Prostate gland (tissue), 2 donors: ENCODE measurements around the gene KLK1. TPM values are rescaled to one million over a fixed set of nuclear protein-coding genes. Genes with fewer than 3 reads are reported as not detected.
A peak's percentile ranks its signal among the peaks of the same experiment; 100 is the strongest.

ENCODE experiments used
- DNase-seq: peaks from one replicate; pipeline ENCODE4 v3.0.0-alpha.2; 2019; ENCODE audit warnings: low spot score
- H3K27ac ChIP-seq, 2 donors: fragments of 200-600 bp; sonication (generic); 2 replicates each; pipeline ENCODE4 v1.5.1; 2017 to 2019
- H3K27me3 ChIP-seq: fragments of 200-600 bp; sonication (generic); replicated peaks from 2 replicates; pipeline ENCODE4 v1.5.1; 2019; ENCODE audit not compliant: insufficient read depth
- H3K36me3 ChIP-seq, 2 donors: fragments of 200-600 bp; sonication (generic); 1 replicate in 1 of 2; 2 replicates in 1 of 2; pipeline versions ENCODE4 v1.5.1 to v1.8.1; 2017 to 2019
- H3K4me1 ChIP-seq: fragments of 200-600 bp; sonication (generic); replicated peaks from 2 replicates; pipeline ENCODE4 v1.5.1; 2019
- H3K4me3 ChIP-seq, 2 donors: fragments of 200-600 bp; sonication (generic); 2 replicates each; pipeline ENCODE4 v1.5.1; 2017 to 2019
- H3K9me3 ChIP-seq: fragments of 200-600 bp; sonication (generic); 2 replicates; pipeline ENCODE4 v1.5.1; 2017
- CTCF ChIP-seq, 4 experiments: fragments of 200-600 bp in 2 of 4; fragments of 450-650 bp in 2 of 4; sonication (generic) in 2 of 4; IDR thresholded peaks; 1 replicate in 3 of 4; 2 replicates in 1 of 4; pipeline ENCODE4 v1.5.1; 2016 to 2019; ENCODE audit warnings: antibody characterized with exemption in 4 of 4, mild to moderate bottlenecking in 2 of 4, moderate library complexity in 2 of 4
- POLR2A ChIP-seq: fragments of 450-650 bp; IDR thresholded peaks from one replicate; pipeline ENCODE4 v1.6.1; 2016; ENCODE audit warnings: antibody characterized with exemption, mild to moderate bottlenecking
- POLR2AphosphoS5 ChIP-seq: sonication (generic); formaldehyde crosslinking; IDR thresholded peaks from one replicate; pipeline ENCODE4 v1.6.1; 2017; ENCODE audit warnings: antibody characterized with exemption
- WGBS: methylation state at CpG from one replicate; pipeline ENCODE4 v1.1.5; 2018; 5-methylcytosine and 5-hydroxymethylcytosine counted together
- intact Hi-C: fragments of 100-400 bp; cut with DNase I; formaldehyde crosslinking; loops from one replicate; pipeline ENCODE4 v1.14.2; 2022
- total RNA-seq, 2 donors: library from RNA; depleted of rRNA; stranded (reverse); fragments of >200 nt; gene quantifications; one replicate each; pipeline ENCODE4 v1.1.0, GENCODE V29; 2016

The KLK1 gene
- total RNA-seq, 2 donors from 2014 or later = 8.3 to 45.2 TPM

GRCh38 chr19:50808856-50809255, 14.7 kb downstream of the KLK1 start:
- no peaks in the 10 kb centered on the region for H3K27me3 ChIP-seq
- no peak for DNase-seq
- H3K9me3 ChIP-seq = no peaks in the 10 kb centered on the region
- H3K4me3 ChIP-seq = no peak overlapping the region
- TF ChIP-seq CTCF (IDR thresholded peaks at IDR 0.05) = no peak
- no peak for TF ChIP-seq POLR2AphosphoS5
- TF ChIP-seq POLR2A = no peak
- intact Hi-C loops = loop anchor here (10.0 kb wide), 1 partner anchor 424 kb away; the partner anchor contains the start of gene POLD1
- H3K36me3 ChIP-seq = no peaks in the 10 kb centered on the region
- no peaks in the 10 kb centered on the region for H3K4me1 ChIP-seq
- 50% methylated on average over 1 of the region's 1 CpG for WGBS
- no peak overlapping the region for H3K27ac ChIP-seq

- peaks cover 5% of the 10 kb centered on the region for H3K4me1 ChIP-seq
- intact Hi-C loops = loop anchor here (10.0 kb wide), 1 partner anchor 420 kb away; the partner anchor contains the start of gene POLD1
- H3K4me3 ChIP-seq = peak overlapping the region; percentile 76 to 92
- H3K27ac ChIP-seq = peak overlapping the region; percentile 93 to 96
- TF ChIP-seq CTCF (IDR thresholded peaks at IDR 0.05) (peak in 2 of 4 experiments; percentile 16 to 26), POLR2AphosphoS5 (peak; percentile 98), POLR2A (peak; percentile 62)
- peak; percentile 99 for DNase-seq
- H3K9me3 ChIP-seq = no peaks in the 10 kb centered on the region
- H3K27me3 ChIP-seq = no peaks in the 10 kb centered on the region
- no peaks in the 10 kb centered on the region for H3K36me3 ChIP-seq
- WGBS = 0% methylated on average over 62 of the region's 62 CpGs
Observed at GRCh38 chr19:50804420-50805272, 18.9 kb downstream of the KLK1 start.

GRCh38 chr19:50803633-50804419, 19.8 kb downstream of the KLK1 start:
- H3K4me3 ChIP-seq = peak overlapping the region; percentile 76 to 92
- no peak for DNase-seq
- H3K27ac ChIP-seq = peak overlapping the region; percentile 93 to 96
- H3K9me3 ChIP-seq = no peaks in the 10 kb centered on the region
- no peaks in the 10 kb centered on the region for H3K27me3 ChIP-seq
- peaks cover 0 to 2% of the 10 kb centered on the region in 2 donors for H3K36me3 ChIP-seq
- H3K4me1 ChIP-seq = peaks cover 6% of the 10 kb centered on the region
- 0% methylated on average over 40 of the region's 40 CpGs for WGBS
- TF ChIP-seq CTCF (IDR thresholded peaks at IDR 0.05) = no peak
- TF ChIP-seq POLR2A = no peak
- no peak for TF ChIP-seq POLR2AphosphoS5
- intact Hi-C loops = loop anchor here (10.0 kb wide), 1 partner anchor 419 kb away; the partner anchor contains the start of gene POLD1

GRCh38 chr19:50801107-50801506, 22.5 kb downstream of the KLK1 start:
- WGBS = 57% methylated on average over 8 of the region's 8 CpGs

More at GRCh38 chr19:50801107-50801506, 22.5 kb downstream of the KLK1 start:
- Histone ChIP-seq H3K27me3 (no peaks in the 10 kb centered on the region), H3K4me3 (peak overlapping the region in 1 of 2 donors; percentile 76), H3K9me3 (no peaks in the 10 kb centered on the region), H3K36me3 (peaks cover 4 to 15% of the 10 kb centered on the region in 2 donors), H3K27ac (peak overlapping the region; percentile 10 to 93), H3K4me1 (peaks cover 6% of the 10 kb centered on the region)
- no peak for DNase-seq
- intact Hi-C loops = loop anchor here (10.0 kb wide), 1 partner anchor 416 kb away; the partner anchor contains the start of gene POLD1
- no peak for TF ChIP-seq CTCF (IDR thresholded peaks at IDR 0.05)
- TF ChIP-seq POLR2AphosphoS5 = peak; percentile 9
- TF ChIP-seq POLR2A = no peak
